Measurements from ENCODE around the gene KRTAP10-12. TPM values are rescaled to one million over a fixed set of nuclear protein-coding genes. Genes with fewer than 3 reads are reported as not detected.

Gene KRTAP10-12
- total RNA-seq, 1 donor from 2014 or later = not detected

- Mint-ChIP-seq H3K9me3 (ENCODE audit: unreplicated experiment) (no peaks in the 10 kb centered on the region), H3K27ac (ENCODE audit: unreplicated experiment) (no peak overlapping the region), H3K27me3 (ENCODE audit: unreplicated experiment) (peaks cover 24% of the 10 kb centered on the region), H3K4me1 (ENCODE audit: unreplicated experiment) (peaks cover 16% of the 10 kb centered on the region), H3K36me3 (ENCODE audit: low read depth, unreplicated experiment) (peaks cover 8% of the 10 kb centered on the region), H3K4me3 (ENCODE audit: unreplicated experiment) (peak overlapping the region; percentile 47)
- TF ChIP-seq CTCF (IDR thresholded peaks at IDR 0.05; ENCODE audit: unreplicated experiment) = no peak
- no peak for DNase-seq (ENCODE audit: low spot score)
Observed at GRCh38 chr21:44706706-44707581, 10.0 kb downstream of the KRTAP10-12 start.

GRCh38 chr21:44708213-44708865, 11.4 kb downstream of the KRTAP10-12 start:
- no peak for TF ChIP-seq CTCF (IDR thresholded peaks at IDR 0.05; ENCODE audit: unreplicated experiment)
- peaks cover 8% of the 10 kb centered on the region for H3K36me3 Mint-ChIP-seq (ENCODE audit: low read depth, unreplicated experiment)
- no peak for DNase-seq (ENCODE audit: low spot score)
- H3K27ac Mint-ChIP-seq (ENCODE audit: unreplicated experiment) = no peak overlapping the region
- no peak overlapping the region for H3K4me3 Mint-ChIP-seq (ENCODE audit: unreplicated experiment)
- peaks cover 16% of the 10 kb centered on the region for H3K4me1 Mint-ChIP-seq (ENCODE audit: unreplicated experiment)
- H3K27me3 Mint-ChIP-seq (ENCODE audit: unreplicated experiment) = peaks cover 27% of the 10 kb centered on the region
- H3K9me3 Mint-ChIP-seq (ENCODE audit: unreplicated experiment) = no peaks in the 10 kb centered on the region

- H3K9me3 Mint-ChIP-seq (ENCODE audit: unreplicated experiment) = no peaks in the 10 kb centered on the region
- peaks cover 29% of the 10 kb centered on the region for H3K27me3 Mint-ChIP-seq (ENCODE audit: unreplicated experiment)
- H3K36me3 Mint-ChIP-seq (ENCODE audit: low read depth, unreplicated experiment) = peaks cover 8% of the 10 kb centered on the region
- no peak overlapping the region for H3K27ac Mint-ChIP-seq (ENCODE audit: unreplicated experiment)
- H3K4me3 Mint-ChIP-seq (ENCODE audit: unreplicated experiment) = no peak overlapping the region
- no peak for DNase-seq (ENCODE audit: low spot score)
- TF ChIP-seq CTCF (IDR thresholded peaks at IDR 0.05; ENCODE audit: unreplicated experiment) = no peak
- peaks cover 16% of the 10 kb centered on the region for H3K4me1 Mint-ChIP-seq (ENCODE audit: unreplicated experiment)
Observed at GRCh38 chr21:44708866-44709425, 12.0 kb downstream of the KRTAP10-12 start.

- Mint-ChIP-seq H3K4me3 (ENCODE audit: unreplicated experiment) (no peak overlapping the region), H3K9me3 (ENCODE audit: unreplicated experiment) (no peaks in the 10 kb centered on the region), H3K4me1 (ENCODE audit: unreplicated experiment) (peaks cover 16% of the 10 kb centered on the region), H3K27me3 (ENCODE audit: unreplicated experiment) (peaks cover 30% of the 10 kb centered on the region), H3K36me3 (ENCODE audit: low read depth, unreplicated experiment) (peaks cover 8% of the 10 kb centered on the region), H3K27ac (ENCODE audit: unreplicated experiment) (no peak overlapping the region)
- no peak for DNase-seq (ENCODE audit: low spot score)
- TF ChIP-seq CTCF (IDR thresholded peaks at IDR 0.05; ENCODE audit: unreplicated experiment) = no peak
Observed at GRCh38 chr21:44709426-44710293, 12.7 kb downstream of the KRTAP10-12 start.

Measured in endothelial cell (in vitro differentiated cells).